ENCODE data around the gene USP12. TPM values are rescaled to one million over a fixed set of nuclear protein-coding genes. Genes with fewer than 3 reads are reported as not detected.

Gene USP12
- polyA plus RNA-seq, 1 experiment, result 4.4 TPM

DNA sequence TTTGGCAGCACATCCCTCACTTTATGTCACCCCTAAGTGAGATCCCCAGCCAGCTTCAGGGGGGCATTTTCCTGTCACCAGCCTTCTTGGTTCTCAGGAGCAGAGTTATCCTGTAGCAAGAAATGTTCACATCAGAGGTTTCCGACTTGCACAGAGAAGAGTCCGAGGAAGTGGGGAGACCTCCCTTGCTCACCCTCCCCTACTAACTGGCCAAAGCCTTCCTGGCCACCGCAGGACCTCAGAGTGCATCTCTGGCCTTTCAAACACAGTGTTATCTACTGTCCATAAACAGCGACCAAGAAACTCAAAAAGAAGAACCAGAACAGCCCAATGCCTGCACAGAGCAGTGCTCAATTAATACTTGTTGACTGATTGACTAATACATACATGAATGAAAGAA is 134.4 kb downstream of the USP12 start:
- POLR2A ChIA-PET, result no interaction called here
- CTCF ChIA-PET, result interaction anchor here (1.7 kb wide), 1 partner anchor 233 kb away, joined by 5 read pairs; the partner anchor contains the start of gene RASL11A
- Histone ChIP-seq H3K36me3 (ENCODE audit: control insufficient read depth, insufficient read depth, low read length) (no peaks in the 10 kb centered on the region), H3K4me3 (ENCODE audit: low read depth, low read length) (no peak overlapping the region), H3K27me3 (ENCODE audit: control insufficient read depth, insufficient read depth, low read length) (no peaks in the 10 kb centered on the region)
- no peak for DNase-seq (ENCODE audit: low read depth)
- TF ChIP-seq, protein P1, sequence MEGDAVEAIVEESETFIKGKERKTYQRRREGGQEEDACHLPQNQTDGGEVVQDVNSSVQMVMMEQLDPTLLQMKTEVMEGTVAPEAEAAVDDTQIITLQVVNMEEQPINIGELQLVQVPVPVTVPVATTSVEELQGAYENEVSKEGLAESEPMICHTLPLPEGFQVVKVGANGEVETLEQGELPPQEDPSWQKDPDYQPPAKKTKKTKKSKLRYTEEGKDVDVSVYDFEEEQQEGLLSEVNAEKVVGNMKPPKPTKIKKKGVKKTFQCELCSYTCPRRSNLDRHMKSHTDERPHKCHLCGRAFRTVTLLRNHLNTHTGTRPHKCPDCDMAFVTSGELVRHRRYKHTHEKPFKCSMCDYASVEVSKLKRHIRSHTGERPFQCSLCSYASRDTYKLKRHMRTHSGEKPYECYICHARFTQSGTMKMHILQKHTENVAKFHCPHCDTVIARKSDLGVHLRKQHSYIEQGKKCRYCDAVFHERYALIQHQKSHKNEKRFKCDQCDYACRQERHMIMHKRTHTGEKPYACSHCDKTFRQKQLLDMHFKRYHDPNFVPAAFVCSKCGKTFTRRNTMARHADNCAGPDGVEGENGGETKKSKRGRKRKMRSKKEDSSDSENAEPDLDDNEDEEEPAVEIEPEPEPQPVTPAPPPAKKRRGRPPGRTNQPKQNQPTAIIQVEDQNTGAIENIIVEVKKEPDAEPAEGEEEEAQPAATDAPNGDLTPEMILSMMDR (IDR thresholded peaks at IDR 0.05; ENCODE audit: insufficient read depth, low read depth, low read length), result no peak

DNA sequence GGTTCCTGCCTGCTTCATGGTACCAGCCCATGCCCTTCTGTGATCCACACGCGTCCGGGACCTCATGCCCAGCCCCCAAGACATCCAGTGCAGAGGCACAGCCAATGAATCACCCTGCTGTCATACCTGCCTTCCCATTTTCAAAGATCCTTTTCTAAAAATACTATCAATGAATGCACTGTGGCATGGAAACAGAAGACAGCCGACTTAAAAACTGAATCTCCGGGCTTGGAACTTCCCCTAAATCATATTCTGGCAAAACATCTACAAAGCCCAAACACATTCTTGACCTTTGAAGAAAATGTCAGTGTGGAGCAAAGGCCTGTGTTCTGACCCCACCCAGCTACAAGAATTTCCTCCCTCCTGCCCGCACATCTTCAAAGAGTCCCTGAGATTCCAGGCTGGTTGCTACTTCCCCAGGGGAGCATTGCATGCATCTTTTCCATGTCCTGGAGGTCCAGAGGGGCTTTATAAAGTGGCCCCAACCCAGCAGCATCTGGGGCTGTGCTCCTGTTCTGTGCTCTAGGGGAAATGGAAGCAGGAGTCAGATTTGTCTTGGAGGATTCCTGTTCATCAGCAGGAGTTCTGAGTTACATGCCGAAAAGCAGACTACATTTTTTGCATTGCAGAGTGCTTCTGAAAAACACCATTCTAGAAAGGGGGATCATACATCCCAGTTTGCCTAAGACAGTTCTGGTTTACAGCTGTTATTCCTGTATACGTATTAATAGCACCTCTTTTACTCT is 135.2 kb downstream of the USP12 start:
- TF ChIP-seq, protein P1 (IDR thresholded peaks at IDR 0.05; ENCODE audit: insufficient read depth, low read depth, low read length), result no peak
- no peak for DNase-seq (ENCODE audit: low read depth)
- CTCF ChIA-PET, result interaction anchor here (1.7 kb wide), 1 partner anchor 234 kb away, joined by 5 read pairs; the partner anchor contains the start of gene RASL11A
- POLR2A ChIA-PET, result no interaction called here
- H3K36me3 ChIP-seq (ENCODE audit: control insufficient read depth, insufficient read depth, low read length), result no peaks in the 10 kb centered on the region
- no peak overlapping the region for H3K4me3 ChIP-seq (ENCODE audit: low read depth, low read length)
- no peaks in the 10 kb centered on the region for H3K27me3 ChIP-seq (ENCODE audit: control insufficient read depth, insufficient read depth, low read length)

DNA sequence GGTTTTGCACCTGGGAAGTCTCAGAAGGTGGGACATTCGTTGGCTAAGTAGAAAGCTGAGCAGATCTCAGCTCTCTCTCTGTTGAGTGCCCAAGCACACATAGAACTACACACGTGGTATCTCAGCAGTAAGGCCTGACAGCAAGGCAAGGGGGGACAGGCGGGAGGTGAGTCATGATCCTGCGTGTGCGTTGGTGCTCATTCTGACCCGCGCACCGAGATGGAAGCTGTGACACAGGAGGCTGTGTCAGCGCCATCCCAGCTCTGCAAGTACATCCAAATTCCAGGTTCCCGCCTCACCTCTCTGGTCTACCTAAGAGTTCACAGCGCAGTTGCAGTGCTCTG is 135.7 kb downstream of the USP12 start:
- ChIA-PET POLR2A (no interaction called here), CTCF (interaction anchor here (1.7 kb wide), 1 partner anchor 235 kb away, joined by 5 read pairs; the partner anchor contains the start of gene RASL11A)
- H3K27me3 ChIP-seq (ENCODE audit: control insufficient read depth, insufficient read depth, low read length), result no peaks in the 10 kb centered on the region
- no peak overlapping the region for H3K4me3 ChIP-seq (ENCODE audit: low read depth, low read length)
- TF ChIP-seq, protein P1 (IDR thresholded peaks at IDR 0.05; ENCODE audit: insufficient read depth, low read depth, low read length), result no peak
- no peak for DNase-seq (ENCODE audit: low read depth)
- no peaks in the 10 kb centered on the region for H3K36me3 ChIP-seq (ENCODE audit: control insufficient read depth, insufficient read depth, low read length)

DNA sequence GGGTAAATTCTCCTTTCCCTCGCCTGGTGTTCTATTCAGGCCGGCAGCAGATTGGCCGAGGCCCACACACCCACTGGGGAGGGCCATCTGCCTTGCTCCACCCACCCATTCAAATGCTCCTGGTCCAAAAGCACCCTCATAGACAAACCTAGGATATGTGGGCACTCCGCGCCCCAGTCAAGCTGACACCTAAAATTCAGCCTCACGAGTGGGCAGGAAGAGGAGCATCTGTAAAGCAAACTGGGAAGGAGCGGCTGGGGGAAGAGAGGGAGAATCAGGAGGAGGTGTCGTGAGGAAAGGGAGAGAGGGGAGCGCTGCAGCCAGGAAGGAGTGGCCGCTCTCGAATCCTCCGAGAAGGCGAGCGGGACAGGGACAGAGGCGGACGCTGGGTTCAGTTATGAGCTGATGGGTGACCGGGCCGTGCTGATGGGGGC is 136.9 kb downstream of the USP12 start:
- Histone ChIP-seq H3K36me3 (ENCODE audit: control insufficient read depth, insufficient read depth, low read length) (no peaks in the 10 kb centered on the region), H3K4me3 (ENCODE audit: low read depth, low read length) (no peak overlapping the region), H3K27me3 (ENCODE audit: control insufficient read depth, insufficient read depth, low read length) (no peaks in the 10 kb centered on the region)
- ChIA-PET CTCF (interaction anchor here (1.7 kb wide), 1 partner anchor 9 kb away, joined by 7 read pairs; no protein-coding TSS in a partner anchor), POLR2A (no interaction called here)
- DNase-seq (ENCODE audit: low read depth), result no peak
- TF ChIP-seq, protein P1 (IDR thresholded peaks at IDR 0.05; ENCODE audit: insufficient read depth, low read depth, low read length), result no peak

DNA sequence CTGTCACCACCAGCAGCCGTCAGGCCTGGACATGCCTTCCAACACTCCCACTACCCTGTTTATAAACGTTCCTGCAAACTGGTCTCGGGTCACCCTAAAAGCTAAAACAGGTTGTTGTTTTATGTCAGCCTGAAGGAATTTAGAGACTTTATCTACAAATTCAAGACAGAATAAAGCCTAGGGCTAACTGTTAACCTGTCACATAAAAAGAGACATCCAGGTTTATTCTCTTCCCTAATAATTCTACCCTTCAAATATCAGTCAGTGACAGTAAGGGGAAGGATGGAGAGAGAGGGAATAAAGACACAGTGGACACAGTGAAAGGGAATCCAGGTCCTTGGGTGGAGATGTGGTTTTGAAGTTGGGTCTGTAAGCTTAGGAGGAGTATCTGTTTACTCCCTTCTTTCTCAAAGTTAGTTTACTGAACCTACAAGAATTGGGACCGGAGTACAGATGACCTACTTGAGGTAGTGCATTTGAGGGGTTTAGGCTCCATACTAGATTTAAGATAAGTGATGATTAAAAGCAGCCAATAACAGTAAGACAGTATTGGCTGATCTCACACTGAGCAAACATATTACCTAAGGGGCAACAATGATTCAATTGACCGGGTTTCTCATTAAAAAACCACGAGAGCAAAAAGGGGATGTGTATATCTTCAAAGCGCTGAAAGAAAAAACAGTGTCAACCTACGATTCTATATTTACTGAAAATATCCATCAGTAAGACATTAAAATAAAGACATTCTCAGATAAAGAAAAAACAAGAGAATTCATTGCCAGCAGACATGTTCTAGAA is 142.7 kb downstream of the USP12 start:
- TF ChIP-seq, protein P1 (IDR thresholded peaks at IDR 0.05; ENCODE audit: insufficient read depth, low read depth, low read length), result no peak
- ChIA-PET POLR2A (no interaction called here), CTCF (interaction anchor here (1.5 kb wide), 1 partner anchor 10 kb away, joined by 3 read pairs; no protein-coding TSS in a partner anchor)
- no peak for DNase-seq (ENCODE audit: low read depth)
- Histone ChIP-seq H3K27me3 (ENCODE audit: control insufficient read depth, insufficient read depth, low read length) (peaks cover 19% of the 10 kb centered on the region), H3K36me3 (ENCODE audit: control insufficient read depth, insufficient read depth, low read length) (no peaks in the 10 kb centered on the region), H3K4me3 (ENCODE audit: low read depth, low read length) (no peak overlapping the region)
